DMS79 (cell line): ENCODE measurements around the gene REG1B.
"Not testable (repeated sequence)": the region's sequence is repeated elsewhere in the genome, so short reads cannot be mapped to it uniquely, and the experiment has no call there.

Experiments used
- DNase-seq: peaks from one replicate; lab custom pipeline; 2025; lab: John Stamatoyannopoulos, UW

REG1B gene

GRCh38 chr2:79084495-79085135 is 3.2 kb downstream of the REG1B start:
- DNase-seq = no peak

DNA sequence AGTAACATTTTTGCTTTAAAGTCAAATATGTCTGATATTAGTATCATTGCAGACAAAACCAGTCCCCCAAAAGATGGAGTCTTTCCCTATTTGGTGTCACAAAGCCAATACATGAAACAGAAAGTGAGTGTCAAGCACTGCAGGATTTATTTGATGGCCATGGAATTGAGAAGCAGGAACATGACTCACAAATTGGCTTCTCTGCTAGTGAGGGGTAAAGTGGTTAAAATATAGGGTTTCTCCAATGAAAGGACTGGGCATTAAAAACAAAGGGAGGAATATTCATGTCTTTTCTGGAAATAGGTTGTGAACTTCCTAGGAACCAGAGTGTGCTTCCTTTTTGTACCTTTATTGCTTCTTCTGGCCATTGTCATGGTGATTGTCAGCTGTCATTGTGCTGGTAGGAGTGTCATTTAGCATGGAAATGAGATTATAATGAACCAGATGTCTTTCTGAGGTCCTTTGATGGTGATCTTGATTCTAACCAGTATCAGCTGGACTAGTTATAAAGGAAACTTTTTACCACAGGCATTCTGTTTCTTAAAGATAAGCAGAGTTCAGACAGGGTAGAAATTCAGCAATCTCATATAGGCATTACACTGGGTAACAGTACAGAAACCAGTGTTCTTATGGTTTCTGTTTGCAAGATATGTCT is 4.1 kb downstream of the REG1B start:
- no peak for DNase-seq

GRCh38 chr2:79082987-79083386 is 4.8 kb downstream of the REG1B start:
- DNase-seq = peak; percentile 6

GRCh38 chr2:79071078-79071477 is 16.7 kb downstream of the REG1B start:
- no peak for DNase-seq

GRCh38 chr2:79065201-79065600 is 22.6 kb downstream of the REG1B start:
- DNase-seq = no peak

DNA sequence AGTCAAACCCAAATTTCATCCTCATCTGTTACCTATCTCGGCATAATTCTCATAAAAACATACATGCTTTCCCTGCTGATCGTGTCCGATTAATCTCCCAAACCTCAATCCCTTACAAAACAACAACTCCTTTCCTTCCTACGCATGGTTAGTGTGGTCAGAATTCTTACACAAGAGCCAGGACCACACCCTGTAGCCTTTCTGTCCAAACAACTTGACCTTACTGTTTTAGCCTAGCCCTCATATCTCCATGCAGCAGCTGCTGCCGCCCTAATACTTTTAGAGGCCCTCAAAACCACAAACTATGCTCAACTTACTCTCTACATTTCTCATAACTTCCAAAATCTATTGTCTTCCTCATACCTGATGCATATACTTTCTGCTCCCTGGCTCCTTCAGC is 33.0 kb downstream of the REG1B start:
- not testable (repeated sequence) for DNase-seq

GRCh38 chr2:79053486-79053885 is 34.3 kb downstream of the REG1B start:
- not testable (repeated sequence) for DNase-seq

- DNase-seq = no peak
Measured at GRCh38 chr2:79041032-79041448, 46.8 kb downstream of the REG1B start.

DNA sequence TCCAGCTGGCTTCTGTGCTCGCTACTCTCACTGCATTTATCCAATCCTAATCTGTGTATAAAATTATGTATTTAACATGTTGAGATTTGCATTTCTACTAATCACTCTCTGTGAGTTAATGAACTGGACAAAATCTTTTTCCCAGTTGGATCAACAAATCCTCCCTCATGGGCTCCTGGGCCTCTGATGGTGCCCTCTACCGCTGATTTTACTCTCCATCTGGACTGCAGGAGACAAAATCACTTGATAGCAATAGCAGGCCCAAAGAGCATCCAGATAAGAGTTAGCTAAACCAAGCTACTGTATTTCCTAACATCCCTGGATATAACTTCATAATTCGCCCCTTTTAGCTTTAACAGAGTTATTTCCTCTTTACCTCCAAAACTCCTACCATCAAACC is 47.8 kb downstream of the REG1B start:
- DNase-seq = no peak
